SJCRH30 (cell line): ENCODE results near the gene PRICKLE4. TPM values are rescaled to one million over a fixed set of nuclear protein-coding genes. Genes with fewer than 3 reads are reported as not detected.

ENCODE experiments used
- DNase-seq, 2 experiments: peaks; one replicate each; pipeline ENCODE4 v3.0.0-alpha.2; 2015 to 2020
- H3K27ac ChIP-seq: fragments of 250-450 bp; sonication (Bioruptor Pico); 2 replicates; pipeline ENCODE4 v1.5.1; 2020; ENCODE audit warnings: mild to moderate bottlenecking, moderate library complexity
- H3K27me3 ChIP-seq: fragments of 250-450 bp; sonication (Bioruptor Pico); 2 replicates; pipeline ENCODE4 v1.5.1; 2020; ENCODE audit warnings: mild to moderate bottlenecking, moderate library complexity
- H3K36me3 ChIP-seq: fragments of 250-450 bp; sonication (Bioruptor Pico); 2 replicates; pipeline ENCODE4 v1.5.1; 2020; ENCODE audit warnings: mild to moderate bottlenecking, moderate library complexity
- H3K4me1 ChIP-seq: fragments of 250-450 bp; sonication (Bioruptor Pico); 2 replicates; pipeline ENCODE4 v1.5.1; 2020; ENCODE audit warnings: mild to moderate bottlenecking, moderate library complexity
- H3K4me3 ChIP-seq: fragments of 250-450 bp; sonication (Bioruptor Pico); 2 replicates; pipeline ENCODE4 v1.5.1; 2020; ENCODE audit warnings: mild to moderate bottlenecking, moderate library complexity
- H3K9me3 ChIP-seq: fragments of 250-450 bp; sonication (Bioruptor Pico); replicated peaks from 2 replicates; pipeline ENCODE4 v1.5.1; 2020; ENCODE audit warnings: mild to moderate bottlenecking, moderate library complexity
- total RNA-seq: library from RNA; depleted of rRNA; stranded (reverse); fragments of >200 nt; shearing (Covaris generic); gene quantifications from 2 replicates; pipeline ENCODE4 v1.2.3, GENCODE V29; 2014; rRNA removed

The PRICKLE4 gene
- total RNA-seq: 0.28 TPM in 1 of 2 replicates, not detected in the other

DNA sequence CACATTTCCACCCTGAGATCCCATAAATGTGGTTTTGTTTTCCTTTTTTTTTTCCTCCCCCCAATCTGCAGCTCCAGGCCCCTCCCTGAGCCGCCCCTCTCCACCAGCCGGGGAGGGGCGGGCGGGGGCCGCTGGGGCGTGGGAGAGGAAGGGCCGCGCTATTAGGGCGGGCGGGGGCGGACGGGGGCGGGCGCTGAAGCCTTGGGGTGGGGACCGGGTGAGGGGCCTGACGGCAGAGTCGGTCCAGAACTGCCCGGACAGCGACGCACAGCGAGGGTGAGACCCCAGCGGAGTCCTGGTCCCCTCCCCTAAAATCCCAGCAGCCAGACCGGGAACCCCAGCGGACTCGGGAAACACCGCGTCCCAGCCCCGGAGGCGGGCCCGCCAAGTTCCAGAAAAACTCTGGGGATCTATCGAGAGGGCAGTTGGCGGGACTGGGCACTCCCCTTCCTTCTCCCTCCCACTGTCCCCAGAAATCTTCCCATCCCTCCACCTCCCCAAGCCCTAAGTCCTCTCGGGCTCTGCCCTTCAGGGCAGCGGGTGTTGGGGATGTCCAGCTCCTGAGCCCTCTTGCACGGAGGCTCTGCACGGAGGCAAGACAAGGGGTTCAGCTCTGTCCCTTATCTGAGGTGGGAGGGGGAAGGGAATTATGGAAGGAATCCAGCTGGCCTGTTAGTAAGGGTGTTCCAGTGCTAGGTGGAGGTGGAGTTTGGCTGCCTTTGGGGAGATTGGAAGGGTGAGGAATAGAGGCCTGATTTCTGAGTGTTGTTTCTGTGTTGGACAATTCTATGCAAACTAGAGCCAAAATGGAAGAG, at the start of gene PRICKLE4:
TSS of gene PRICKLE4 (plus strand) at position 232 of the 815 bp plus-strand sequence. CDS start 2,692 bp downstream, outside the sequence.
- DNase-seq: peak; percentile 21 to 46

GRCh38 chr6:41731561-41732086, 49.0 kb upstream of the PRICKLE4 start:
- Histone ChIP-seq H3K4me3 (no peak overlapping the region), H3K4me1 (peaks cover 6% of the 10 kb centered on the region; the same call in 1 of the 2 replicates), H3K27ac (no peak overlapping the region), H3K36me3 (no peaks in the 10 kb centered on the region), H3K27me3 (peaks cover 27% of the 10 kb centered on the region), H3K9me3 (no peaks in the 10 kb centered on the region)
- DNase-seq: no peak

More for the DNA sequence above, at the start of gene PRICKLE4:
- Histone ChIP-seq H3K36me3 (no peaks in the 10 kb centered on the region), H3K27ac (no peak within 1 kb of the TSS), H3K9me3 (no peaks in the 10 kb centered on the region), H3K27me3 (no peaks in the 10 kb centered on the region), H3K4me1 (peaks cover 5% of the 10 kb centered on the region; the same call in 1 of the 2 replicates), H3K4me3 (peak within 1 kb of the TSS; percentile 64)

DNA sequence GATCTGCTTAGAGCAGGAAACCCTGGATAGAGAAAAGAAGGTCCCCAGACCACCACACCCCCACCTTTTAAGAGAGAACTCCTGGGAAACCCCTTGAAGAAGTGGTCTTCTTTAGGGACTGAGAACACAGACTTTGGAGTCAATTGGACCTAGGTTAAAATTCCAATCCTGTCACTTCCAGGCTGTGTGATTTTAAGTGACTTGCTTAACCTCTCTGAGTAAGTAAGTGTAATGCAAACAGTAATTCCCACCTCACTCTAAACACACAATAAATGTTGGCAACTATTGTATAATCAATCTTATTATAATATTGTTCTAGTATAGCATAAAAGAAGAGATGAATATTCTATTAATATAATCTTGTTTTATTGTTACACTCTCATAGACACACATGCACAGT, 48.4 kb upstream of the PRICKLE4 start:
- Histone ChIP-seq H3K27me3 (peaks cover 26% of the 10 kb centered on the region), H3K36me3 (no peaks in the 10 kb centered on the region), H3K4me3 (no peak overlapping the region), H3K27ac (no peak overlapping the region), H3K4me1 (peaks cover 6% of the 10 kb centered on the region; the same call in 1 of the 2 replicates), H3K9me3 (no peaks in the 10 kb centered on the region)
- no peak for DNase-seq

- DNase-seq: no peak
- Histone ChIP-seq H3K4me1 (peaks cover 6% of the 10 kb centered on the region; the same call in 1 of the 2 replicates), H3K27me3 (peaks cover 20% of the 10 kb centered on the region), H3K36me3 (no peaks in the 10 kb centered on the region), H3K4me3 (no peak overlapping the region), H3K27ac (no peak overlapping the region), H3K9me3 (no peaks in the 10 kb centered on the region)
Observed at GRCh38 chr6:41732591-41733359, 47.8 kb upstream of the PRICKLE4 start.

GRCh38 chr6:41733360-41733706, 47.2 kb upstream of the PRICKLE4 start:
- Histone ChIP-seq H3K4me3 (peak overlapping the region; percentile 56), H3K4me1 (peaks cover 6% of the 10 kb centered on the region; the same call in 1 of the 2 replicates), H3K36me3 (no peaks in the 10 kb centered on the region), H3K9me3 (no peaks in the 10 kb centered on the region), H3K27ac (no peak overlapping the region), H3K27me3 (peaks cover 15% of the 10 kb centered on the region; the same call in 1 of the 2 replicates)
- DNase-seq: no peak

- H3K4me3 ChIP-seq: peak overlapping the region; percentile 56
- H3K27ac ChIP-seq: no peak overlapping the region
- peaks cover 8% of the 10 kb centered on the region; the same call in 1 of the 2 replicates for H3K27me3 ChIP-seq
- H3K9me3 ChIP-seq: no peaks in the 10 kb centered on the region
- peak; percentile 79 to 84 for DNase-seq
- no peaks in the 10 kb centered on the region for H3K36me3 ChIP-seq
- peaks cover 6% of the 10 kb centered on the region; the same call in 1 of the 2 replicates for H3K4me1 ChIP-seq
Observed at GRCh38 chr6:41733707-41734665, 46.6 kb upstream of the PRICKLE4 start.

DNA sequence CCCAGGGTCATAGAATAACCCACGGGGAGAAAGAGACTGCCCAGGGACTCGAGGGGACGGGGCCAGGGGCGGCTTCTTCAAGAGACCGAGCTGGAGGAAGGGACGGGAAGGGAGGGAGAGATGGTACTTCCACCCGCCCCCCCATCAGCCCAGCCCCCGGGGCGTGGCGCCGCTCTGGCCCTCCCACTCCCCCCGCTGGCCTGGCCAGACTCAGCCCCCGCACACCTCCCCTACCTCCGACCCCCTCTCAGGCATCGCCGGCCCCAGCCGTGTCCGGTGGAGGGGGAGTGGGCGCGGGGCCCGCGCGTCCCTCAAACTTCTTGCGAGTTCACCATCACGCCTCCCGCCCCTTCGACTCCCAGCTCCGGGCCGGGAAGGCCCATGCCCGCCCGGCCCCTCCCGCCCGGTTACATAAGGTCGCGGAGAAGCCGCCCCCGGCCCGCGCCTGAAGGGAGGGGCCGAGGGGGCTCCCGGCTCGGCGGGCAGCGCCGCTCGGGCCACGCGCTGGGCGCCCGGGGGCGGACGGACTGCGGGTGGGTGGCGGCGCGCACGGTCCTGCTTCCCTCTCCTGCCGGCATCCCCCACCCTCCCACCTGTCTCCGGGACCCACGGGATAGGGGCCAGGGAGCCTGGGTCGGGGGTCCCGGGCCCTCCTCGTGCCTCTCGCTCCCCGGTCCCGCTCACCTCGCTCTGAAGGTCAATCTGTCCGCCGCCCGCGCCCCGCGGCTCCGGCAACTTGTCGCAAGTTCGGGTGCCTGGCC, 45.7 kb upstream of the PRICKLE4 start:
- Histone ChIP-seq H3K27me3 (0 out of 2 replicates have a peak, but pooled peaks cover 4% of the 10 kb centered on the region), H3K36me3 (no peaks in the 10 kb centered on the region), H3K9me3 (no peaks in the 10 kb centered on the region), H3K27ac (no peak overlapping the region), H3K4me3 (peak overlapping the region; percentile 56), H3K4me1 (peaks cover 6% of the 10 kb centered on the region; the same call in 1 of the 2 replicates)
- DNase-seq: peak; percentile 62 to 74

DNA sequence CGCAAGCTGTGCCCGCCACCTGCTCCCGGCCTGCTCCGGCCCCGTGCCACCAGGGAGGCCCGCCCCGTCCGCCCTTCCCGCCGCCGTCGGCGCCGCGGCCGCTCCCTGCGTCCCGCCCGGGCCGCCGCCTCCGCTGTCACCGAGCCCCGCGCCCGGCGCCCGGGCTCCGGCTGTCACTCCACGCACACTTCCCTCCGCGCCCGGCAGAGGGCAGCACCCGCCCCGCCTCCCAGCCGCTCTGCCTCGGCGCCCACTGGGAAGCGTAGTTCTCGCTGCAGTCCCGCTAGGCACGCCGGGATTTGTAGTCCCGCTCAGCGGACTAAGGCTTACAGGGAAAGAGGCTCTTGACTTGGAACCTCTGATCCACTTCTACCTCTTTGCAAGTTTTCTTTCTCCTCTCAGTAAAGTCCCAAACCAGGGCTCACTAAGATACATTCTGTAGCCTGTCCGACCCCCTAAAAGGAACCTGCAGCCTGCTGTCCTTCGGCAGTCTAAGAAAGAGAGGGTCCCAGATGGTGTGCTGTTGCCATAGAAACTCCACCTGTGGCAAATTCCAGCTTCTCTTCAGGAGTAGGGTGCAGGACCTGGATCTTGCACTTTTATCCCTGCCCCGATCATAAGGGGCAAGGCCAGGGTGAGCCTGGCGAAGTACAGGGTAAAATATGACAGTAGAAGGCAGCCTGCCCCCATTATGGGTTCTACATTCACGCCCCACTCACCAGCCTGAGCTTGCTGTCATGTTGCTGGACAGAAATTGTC, 45.0 kb upstream of the PRICKLE4 start, which contains the start of gene TFEB:
TSS of gene TFEB (minus strand) at position 182 of the 759 bp plus-strand sequence. CDS start 44,395 bp downstream, outside the sequence.
- peak within 1 kb of the TSS; percentile 56 for H3K4me3 ChIP-seq
- peaks cover 6% of the 10 kb centered on the region; the same call in 1 of the 2 replicates for H3K4me1 ChIP-seq
- 0 out of 2 replicates have a peak, but pooled peaks cover 4% of the 10 kb centered on the region for H3K27me3 ChIP-seq
- H3K27ac ChIP-seq: no peak within 1 kb of the TSS
- peak; percentile 88 to 90 for DNase-seq
- no peaks in the 10 kb centered on the region for H3K36me3 ChIP-seq
- no peaks in the 10 kb centered on the region for H3K9me3 ChIP-seq

- Histone ChIP-seq H3K4me1 (peaks cover 6% of the 10 kb centered on the region; the same call in 1 of the 2 replicates), H3K4me3 (no peak overlapping the region), H3K9me3 (no peaks in the 10 kb centered on the region), H3K27ac (no peak overlapping the region), H3K27me3 (0 out of 2 replicates have a peak, but pooled peaks cover 4% of the 10 kb centered on the region), H3K36me3 (no peaks in the 10 kb centered on the region)
- DNase-seq: no peak
Observed at GRCh38 chr6:41736186-41736733, 44.3 kb upstream of the PRICKLE4 start.

DNA sequence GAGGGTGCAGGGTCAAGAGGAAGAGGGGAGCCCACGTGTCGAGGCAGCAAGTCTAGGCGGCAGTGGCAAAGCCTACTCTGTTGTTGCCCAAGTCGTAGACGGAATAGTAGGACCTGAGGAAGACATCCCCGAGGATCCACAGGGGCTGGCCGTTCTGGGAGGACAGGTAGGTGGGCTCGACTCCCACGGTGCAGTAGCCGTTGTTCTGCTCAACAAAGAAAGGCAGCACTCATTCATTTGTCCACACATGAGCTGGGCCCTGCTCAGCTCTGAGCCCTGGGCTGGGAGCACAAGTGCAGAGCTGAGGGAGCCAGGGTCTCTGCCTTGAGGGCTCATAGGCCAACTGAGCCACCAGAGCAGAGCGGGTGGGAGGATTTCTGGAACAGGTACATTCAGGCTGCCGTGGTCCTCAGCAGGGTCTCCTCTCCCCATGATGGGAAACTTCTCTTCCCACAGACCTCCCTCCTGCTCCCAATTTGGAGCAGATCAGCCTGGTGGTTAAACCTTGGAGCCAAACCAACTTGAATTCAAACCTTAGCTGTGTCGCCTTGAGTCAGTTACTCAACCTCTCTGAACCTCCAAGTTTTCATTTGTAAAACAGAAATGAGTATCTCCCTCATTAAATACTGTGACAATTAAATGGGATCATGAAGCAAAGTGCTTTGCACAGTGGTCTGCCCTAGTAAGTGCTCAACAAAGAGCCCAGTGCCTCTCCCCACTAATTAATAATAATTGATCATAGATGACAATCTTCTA, 43.6 kb upstream of the PRICKLE4 start:
- 0 out of 2 replicates have a peak, but pooled peaks cover 4% of the 10 kb centered on the region for H3K27me3 ChIP-seq
- H3K4me1 ChIP-seq: peaks cover 12% of the 10 kb centered on the region
- H3K36me3 ChIP-seq: no peaks in the 10 kb centered on the region
- DNase-seq: no peak
- no peak overlapping the region for H3K27ac ChIP-seq
- no peaks in the 10 kb centered on the region for H3K9me3 ChIP-seq
- no peak overlapping the region for H3K4me3 ChIP-seq

GRCh38 chr6:41737591-41738130, 42.9 kb upstream of the PRICKLE4 start:
- Histone ChIP-seq H3K4me3 (no peak overlapping the region), H3K36me3 (no peaks in the 10 kb centered on the region), H3K9me3 (no peaks in the 10 kb centered on the region), H3K27me3 (0 out of 2 replicates have a peak, but pooled peaks cover 4% of the 10 kb centered on the region), H3K4me1 (peaks cover 15% of the 10 kb centered on the region), H3K27ac (no peak overlapping the region)
- DNase-seq: no peak
